HG03460 (cell line): ENCODE results near the gene NOTUM.

Experiments used
- ATAC-seq: cut with Tn5 transposase; IDR thresholded peaks from one replicate; pipeline ENCODE4 v1.9.1; 2021; ENCODE audit not compliant: unreplicated experiment

The NOTUM gene

GRCh38 chr17:81924557-81925532 is 36.1 kb downstream of the NOTUM start:
- ATAC-seq, result no peak

- ATAC-seq, result no peak
These were observed 37.4 kb downstream of the NOTUM start for GRCh38 chr17:81923302-81924260.

GRCh38 chr17:81922566-81923301 is 38.3 kb downstream of the NOTUM start:
- no peak for ATAC-seq

- no peak for ATAC-seq
These were observed 38.9 kb downstream of the NOTUM start for GRCh38 chr17:81921996-81922565.

GRCh38 chr17:81921537-81921862 is 39.5 kb downstream of the NOTUM start:
- no peak for ATAC-seq

- ATAC-seq, result no peak
These were observed 40.1 kb downstream of the NOTUM start for GRCh38 chr17:81920612-81921536.

GRCh38 chr17:81918832-81919545 is 42.0 kb downstream of the NOTUM start:
- no peak for ATAC-seq

- peak; percentile 14 for ATAC-seq
These were observed 42.7 kb downstream of the NOTUM start for GRCh38 chr17:81918333-81918669.

GRCh38 chr17:81917565-81918332 is 43.2 kb downstream of the NOTUM start, which contains the start of gene SIRT7:
Gene SIRT7, minus strand, starts transcription at chr17:81918176. Its CDS starts 45 bp downstream, at chr17:81918131.
- peak; percentile 59 for ATAC-seq

GRCh38 chr17:81916234-81917001 is 44.6 kb downstream of the NOTUM start:
- no peak for ATAC-seq

GRCh38 chr17:81915331-81915730 is 45.7 kb downstream of the NOTUM start:
- no peak for ATAC-seq

- ATAC-seq, result no peak
These were observed 46.7 kb downstream of the NOTUM start for GRCh38 chr17:81914103-81914850.

GRCh38 chr17:81913394-81914102 is 47.4 kb downstream of the NOTUM start:
- no peak for ATAC-seq

- ATAC-seq, result no peak
These were observed 48.3 kb downstream of the NOTUM start for GRCh38 chr17:81912441-81913309.

- ATAC-seq, result no peak
These were observed 49.0 kb downstream of the NOTUM start for GRCh38 chr17:81911969-81912368.
